Hematopoietic multipotent progenitor cell treated with erythropoietin and hydrocortisone succinate and interleukin-3 and kit ligand, for 8 days (in vitro differentiated cells): ENCODE measurements around the gene ISY1.
"Not testable (repeated sequence)": the region's sequence is repeated elsewhere in the genome, so short reads cannot be mapped to it uniquely, and the experiment has no call there.

Experiments used
- DNase-seq: peaks from one replicate; pipeline ENCODE4 v3.0.0-alpha.2; 2015

Gene ISY1

GRCh38 chr3:129165594-129165993 is 4.7 kb upstream of the ISY1 start:
- DNase-seq = not testable (repeated sequence)

- DNase-seq = no peak
Observed at GRCh38 chr3:129164500-129164899, 3.6 kb upstream of the ISY1 start.

- peak; percentile 58 for DNase-seq
Observed at GRCh38 chr3:129162729-129163579, 2.1 kb upstream of the ISY1 start.

GRCh38 chr3:129161860-129162271 is 1.0 kb upstream of the ISY1 start:
- peak; percentile 53 for DNase-seq

GRCh38 chr3:129144786-129145185 is 16.1 kb downstream of the ISY1 start:
- DNase-seq = no peak

- DNase-seq = not testable (repeated sequence)
Observed at GRCh38 chr3:129141011-129141410, 19.9 kb downstream of the ISY1 start.

- DNase-seq = no peak
Observed at GRCh38 chr3:129139911-129140310, 21.0 kb downstream of the ISY1 start.

GRCh38 chr3:129136275-129136674 is 24.6 kb downstream of the ISY1 start:
- not testable (repeated sequence) for DNase-seq

- DNase-seq = no peak
Observed at GRCh38 chr3:129132097-129132866, 28.6 kb downstream of the ISY1 start.

- no peak for DNase-seq
Observed at GRCh38 chr3:129131465-129132088, 29.3 kb downstream of the ISY1 start.

GRCh38 chr3:129130291-129130813 is 30.5 kb downstream of the ISY1 start:
- DNase-seq = no peak

- no peak for DNase-seq
Observed at GRCh38 chr3:129128357-129129155, 32.3 kb downstream of the ISY1 start.

GRCh38 chr3:129126726-129127280 is 34.1 kb downstream of the ISY1 start:
- DNase-seq = no peak

- peak; percentile 16 for DNase-seq
Observed at GRCh38 chr3:129123314-129124060, 37.4 kb downstream of the ISY1 start.

- no peak for DNase-seq
Observed at GRCh38 chr3:129122412-129123011, 38.4 kb downstream of the ISY1 start.

- peak; percentile 62 for DNase-seq
Observed at GRCh38 chr3:129121792-129122411, 39.0 kb downstream of the ISY1 start, which contains the start of gene RAB43. RAB43 (minus strand) TSS chr3:129121804; CDS start chr3:129121489, 315 bp downstream.

GRCh38 chr3:129121016-129121791 is 39.7 kb downstream of the ISY1 start:
- DNase-seq = peak; percentile 27

GRCh38 chr3:129120254-129121004 is 40.4 kb downstream of the ISY1 start:
- DNase-seq = peak; percentile 91
